K562 (cell line): ENCODE measurements around the gene ADM2. TPM values are rescaled to one million over a fixed set of nuclear protein-coding genes. Genes with fewer than 3 reads are reported as not detected.

ENCODE experiments used
- CHD2 ChIP-seq: IDR thresholded peaks from 2 replicates; pipeline ENCODE4 v1.6.1; 2011; ENCODE audit warnings: low read depth, low read length
- CREB3L1 ChIP-seq: fragments of 450-650 bp; IDR thresholded peaks from 2 replicates; pipeline ENCODE4 v1.6.1; 2014; ENCODE audit warnings: low read depth, mild to moderate bottlenecking, moderate library complexity, borderline replicate concordance
- CTCF ChIP-seq, 3 experiments: IDR thresholded peaks in 2 of 3; conservative IDR thresholded peaks in 1 of 3; 2 replicates each; pipeline ENCODE4 v1.5.1; 2011 to 2012; ENCODE audit warnings: low read length in 3 of 3, mild to moderate bottlenecking in 3 of 3, control low read depth in 2 of 3, improper control_type of control experiment in 1 of 3, inconsistent platforms in 1 of 3, low read depth in 1 of 3, mixed read lengths in 1 of 3, moderate library complexity in 1 of 3; ENCODE audit not compliant: insufficient read depth in 2 of 3
- GTF2E2 ChIP-seq: fragments of 200-800 bp; sonication (Bioruptor generic); IDR thresholded peaks from 2 replicates; pipeline ENCODE4 v1.6.1; 2016; ENCODE audit warnings: missing genetic modification characterization, missing compliant biosample characterization
- KHSRP ChIP-seq: fragments of 450-650 bp; IDR thresholded peaks from 2 replicates; pipeline ENCODE4 v1.6.1; 2017
- NCOA2 ChIP-seq, 2 experiments: fragments of 450-650 bp; IDR thresholded peaks; 2 replicates each; pipeline ENCODE4 v1.6.1; 2018; ENCODE audit warnings: mild to moderate bottlenecking in 2 of 2, moderate library complexity in 1 of 2; ENCODE audit not compliant: partially characterized antibody in 2 of 2
- NFATC3 ChIP-seq: fragments of 450-650 bp; IDR thresholded peaks from 2 replicates; pipeline ENCODE4 v1.6.1; 2017; ENCODE audit warnings: mild to moderate bottlenecking
- OTX1 ChIP-seq: fragments of 450-650 bp; formaldehyde crosslinking; IDR thresholded peaks from 2 replicates; pipeline ENCODE4 v1.4.0; 2022; ENCODE audit warnings: mild to moderate bottlenecking
- RB1 ChIP-seq: fragments of 450-650 bp; IDR thresholded peaks from 2 replicates; pipeline ENCODE4 v1.6.1; 2017; ENCODE audit warnings: low read depth, mild to moderate bottlenecking
- SMC3 ChIP-seq: conservative IDR thresholded peaks from 2 replicates; pipeline ENCODE4 v1.6.1; 2011; ENCODE audit warnings: low read depth, low read length, improper control_type of control experiment; ENCODE audit not compliant: insufficient read depth
- SNIP1 ChIP-seq: fragments of 450-650 bp; IDR thresholded peaks from 2 replicates; pipeline ENCODE4 v1.7.1; 2017; ENCODE audit warnings: low read depth, mild to moderate bottlenecking
- SRSF9 ChIP-seq: fragments of 200-400 bp; formaldehyde crosslinking; IDR thresholded peaks from 2 replicates; pipeline ENCODE4 v1.6.1; 2017; ENCODE audit warnings: low read depth, low read length, borderline replicate concordance
- STAT5A ChIP-seq: IDR thresholded peaks from 2 replicates; pipeline ENCODE4 v1.6.1; 2012; ENCODE audit warnings: low read length, inconsistent platforms, borderline replicate concordance
- TAL1 ChIP-seq: fragments of 450-650 bp; IDR thresholded peaks from 2 replicates; pipeline ENCODE4 v1.6.1; 2016; ENCODE audit warnings: mild to moderate bottlenecking
- ZBED1 ChIP-seq: IDR thresholded peaks from 2 replicates; pipeline ENCODE4 v1.6.1; 2014
- ZNF184 ChIP-seq: sonication (generic); formaldehyde crosslinking; IDR thresholded peaks from 2 replicates; pipeline ENCODE4 v1.5.0; 2020; ENCODE audit warnings: missing genetic modification reagents
- ZNF589 ChIP-seq: fragments of 200-800 bp; sonication (Bioruptor generic); IDR thresholded peaks from 2 replicates; pipeline ENCODE4 v1.6.1; 2016; ENCODE audit warnings: low read depth, missing genetic modification characterization, missing compliant biosample characterization
- ZNF644 ChIP-seq: fragments of 200-800 bp; sonication (Bioruptor generic); IDR thresholded peaks from 2 replicates; pipeline ENCODE4 v1.6.1; 2016; ENCODE audit warnings: low read depth, missing genetic modification characterization, missing compliant biosample characterization
- ZZZ3 ChIP-seq: fragments of 450-650 bp; IDR thresholded peaks from 2 replicates; pipeline ENCODE4 v1.6.1; 2016; ENCODE audit warnings: antibody characterized with exemption, mild to moderate bottlenecking, moderate library complexity
- polyA plus RNA-seq, 8 experiments: library from polyadenylated mRNA; depleted of rRNA in 4 of 8; stranded (reverse) in 5 of 8; unstranded in 3 of 8; fragments of >200 nt; fragmentation: Nextera tagmentation in 2 of 8; fragmentation: Illumina TruSeq in 1 of 8; extraction: Ambion mirVana in 2 of 8; extraction: Trizol in 1 of 8; gene quantifications; 2 replicates each; pipeline versions ENCODE4 v1.2.1 to v1.2.3, GENCODE V29; 2011 to 2014; ENCODE audit warnings: inconsistent platforms in 1 of 8, missing spikeins in 1 of 8
- total RNA-seq, 7 experiments: library from RNA; depleted of rRNA in 6 of 7; stranded (reverse); fragments of >200 nt in 6 of 7; fragmentation: Illumina TruSeq in 2 of 7; extraction: Trizol in 2 of 7; gene quantifications; 2 replicates each; pipeline versions ENCODE4 v1.2.1 to v1.2.3, GENCODE V29; 2011 to 2021; ENCODE audit warnings: low replicate concordance in 1 of 7
- TF ChIP-seq, protein P1 (sequence below): sonication (generic); formaldehyde crosslinking; IDR thresholded peaks from 2 replicates; pipeline ENCODE4 v1.8.0; 2022; ENCODE audit warnings: missing genetic modification reagents, mild to moderate bottlenecking, borderline replicate concordance
- TF ChIP-seq, protein P2 (sequence below): fragments of 450-650 bp; IDR thresholded peaks from 2 replicates; pipeline ENCODE4 v1.6.1; 2017; ENCODE audit warnings: mild to moderate bottlenecking, moderate library complexity

The ADM2 gene
- total and polyA plus RNA-seq, 9 of the 15 experiments (the other 6 are each of a cell fraction or from before 2014, with no cell fraction given): 0.11 to 5.1 (median 0.38) TPM

DNA sequence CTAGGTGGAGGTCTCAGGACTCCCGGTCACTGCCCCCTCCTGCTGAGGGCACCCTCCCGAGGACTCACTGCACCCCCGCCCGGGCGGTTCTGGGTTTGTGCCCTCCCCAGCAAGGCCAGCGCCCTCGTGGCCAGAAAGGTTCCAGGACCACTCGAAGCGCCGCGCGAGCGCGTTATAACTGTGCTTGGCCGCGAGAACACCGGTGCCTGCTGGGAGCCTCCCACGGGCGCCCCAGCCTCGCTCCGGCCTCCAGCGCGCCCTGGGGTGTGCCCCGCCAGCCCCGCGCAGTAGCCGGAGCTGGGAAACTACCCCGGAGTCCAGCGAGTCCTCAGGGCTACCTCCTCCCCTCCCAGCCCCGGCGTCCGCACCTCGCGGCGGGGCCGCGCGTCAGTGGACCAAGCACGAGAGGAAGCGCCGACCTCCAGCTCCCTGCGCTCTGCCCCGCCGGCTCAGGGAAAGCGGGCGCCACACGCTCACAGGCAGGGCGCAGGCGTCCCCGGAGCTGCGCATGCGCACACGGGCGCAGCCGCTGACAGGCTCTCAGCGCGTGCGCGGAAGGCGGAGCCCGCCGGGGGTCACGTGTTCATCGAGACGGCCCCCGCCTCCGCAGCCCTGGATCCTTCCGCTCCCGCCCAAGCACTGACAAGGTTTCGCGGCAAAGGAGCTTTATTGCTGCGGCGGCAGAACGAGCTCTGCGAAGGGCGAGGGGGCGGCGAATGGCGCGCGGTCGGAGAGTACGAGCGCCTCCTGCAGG, 43.9 kb downstream of the ADM2 start, which contains the start of gene SCO2 (continued):
- no peak for TF ChIP-seq SRSF9
- no peak for TF ChIP-seq STAT5A
- peak; percentile 5; the same call in 1 of the 2 replicates for TF ChIP-seq SMC3
- TF ChIP-seq ZZZ3: no peak
- TF ChIP-seq KHSRP: no peak
- peak; percentile 24; the same call in 1 of the 2 replicates for TF ChIP-seq ZBED1
- TF ChIP-seq TAL1: no peak
- TF ChIP-seq ZNF589: no peak
- no peak; the same call in 1 of the 2 replicates for TF ChIP-seq CREB3L1
- TF ChIP-seq SNIP1: no peak
- TF ChIP-seq NFATC3: no peak
- TF ChIP-seq GTF2E2 (tag): no peak; the same call in 1 of the 2 replicates
- no peak for TF ChIP-seq OTX1 (CRISPR knock-in tag)
- TF ChIP-seq CHD2: peak; percentile 77
- no peak for TF ChIP-seq ZNF644
- no peak for TF ChIP-seq ZNF184 (CRISPR knock-in tag)
- peak; percentile 45 to 60 (median 48); a peak in 5 of 6 replicates for TF ChIP-seq CTCF (IDR thresholded peaks at IDR 0.05 in 2 of 3, conservative IDR thresholded peaks at IDR 0.05 in 1 of 3; ENCODE audit: insufficient read depth in 2 of 3, low read depth in 1 of 3, low read length in 3 of 3)
- TF ChIP-seq, protein P1, sequence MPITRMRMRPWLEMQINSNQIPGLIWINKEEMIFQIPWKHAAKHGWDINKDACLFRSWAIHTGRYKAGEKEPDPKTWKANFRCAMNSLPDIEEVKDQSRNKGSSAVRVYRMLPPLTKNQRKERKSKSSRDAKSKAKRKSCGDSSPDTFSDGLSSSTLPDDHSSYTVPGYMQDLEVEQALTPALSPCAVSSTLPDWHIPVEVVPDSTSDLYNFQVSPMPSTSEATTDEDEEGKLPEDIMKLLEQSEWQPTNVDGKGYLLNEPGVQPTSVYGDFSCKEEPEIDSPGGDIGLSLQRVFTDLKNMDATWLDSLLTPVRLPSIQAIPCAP (CRISPR knock-in tag): no peak
- TF ChIP-seq NCOA2 (IDR thresholded peaks at IDR 0.05; ENCODE audit: partially characterized antibody in 2 of 2): no peak
- TF ChIP-seq, protein P2, sequence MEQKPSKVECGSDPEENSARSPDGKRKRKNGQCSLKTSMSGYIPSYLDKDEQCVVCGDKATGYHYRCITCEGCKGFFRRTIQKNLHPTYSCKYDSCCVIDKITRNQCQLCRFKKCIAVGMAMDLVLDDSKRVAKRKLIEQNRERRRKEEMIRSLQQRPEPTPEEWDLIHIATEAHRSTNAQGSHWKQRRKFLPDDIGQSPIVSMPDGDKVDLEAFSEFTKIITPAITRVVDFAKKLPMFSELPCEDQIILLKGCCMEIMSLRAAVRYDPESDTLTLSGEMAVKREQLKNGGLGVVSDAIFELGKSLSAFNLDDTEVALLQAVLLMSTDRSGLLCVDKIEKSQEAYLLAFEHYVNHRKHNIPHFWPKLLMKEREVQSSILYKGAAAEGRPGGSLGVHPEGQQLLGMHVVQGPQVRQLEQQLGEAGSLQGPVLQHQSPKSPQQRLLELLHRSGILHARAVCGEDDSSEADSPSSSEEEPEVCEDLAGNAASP: no peak
- peak; percentile 62; the same call in 1 of the 2 replicates for TF ChIP-seq RB1
